GM19397 (cell line): ENCODE measurements around the gene ZWILCH.
A peak's percentile ranks its signal among the peaks of the same experiment; 100 is the strongest.
"Not testable (repeated sequence)": the region's sequence is repeated elsewhere in the genome, so short reads cannot be mapped to it uniquely, and the experiment has no call there.

Experiments used
- ATAC-seq: cut with Tn5 transposase; IDR thresholded peaks from one replicate; pipeline ENCODE4 v1.9.1; 2021; ENCODE audit warnings: mild to moderate bottlenecking, moderate library complexity; ENCODE audit not compliant: unreplicated experiment

The ZWILCH gene

DNA sequence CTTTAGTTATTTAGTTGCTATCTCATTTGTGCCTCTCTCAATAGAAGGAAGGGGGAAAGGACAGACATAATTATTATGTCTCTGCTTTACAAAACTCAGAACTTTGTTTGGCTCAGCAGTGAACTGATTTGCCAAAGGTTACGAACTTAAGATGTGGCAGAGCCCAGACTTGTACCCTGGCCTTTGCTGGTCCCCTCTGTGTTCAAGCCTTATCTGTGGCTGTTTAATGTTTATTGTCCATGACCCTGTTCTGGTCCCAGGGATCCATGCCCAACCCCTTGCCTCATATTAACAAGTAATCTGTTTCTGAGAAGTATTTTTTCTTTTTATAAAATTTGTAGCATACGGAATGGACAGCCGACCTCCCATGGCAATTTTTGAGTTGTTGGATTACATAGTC is 18.2 kb upstream of the ZWILCH start:
- ATAC-seq: no peak

DNA sequence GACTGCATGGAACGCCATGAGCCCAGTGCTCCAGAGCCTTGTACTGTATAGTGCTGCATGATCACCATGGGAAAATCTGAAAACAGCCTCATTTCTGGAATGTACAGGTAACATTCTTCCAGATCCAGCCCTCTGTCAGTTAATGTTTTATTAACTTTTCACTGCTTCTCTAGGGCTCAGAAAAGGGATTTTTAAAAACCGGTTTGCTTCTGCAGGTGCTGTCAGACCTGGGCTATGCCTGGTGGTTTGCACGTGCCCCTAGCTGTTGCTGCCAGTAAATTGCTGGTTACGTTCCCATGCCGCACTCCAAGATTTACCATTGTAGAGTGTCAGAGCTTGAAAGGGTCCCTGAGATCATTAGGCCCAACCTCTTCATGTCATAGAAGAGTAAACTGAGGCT is 16.6 kb upstream of the ZWILCH start:
- no peak for ATAC-seq

DNA sequence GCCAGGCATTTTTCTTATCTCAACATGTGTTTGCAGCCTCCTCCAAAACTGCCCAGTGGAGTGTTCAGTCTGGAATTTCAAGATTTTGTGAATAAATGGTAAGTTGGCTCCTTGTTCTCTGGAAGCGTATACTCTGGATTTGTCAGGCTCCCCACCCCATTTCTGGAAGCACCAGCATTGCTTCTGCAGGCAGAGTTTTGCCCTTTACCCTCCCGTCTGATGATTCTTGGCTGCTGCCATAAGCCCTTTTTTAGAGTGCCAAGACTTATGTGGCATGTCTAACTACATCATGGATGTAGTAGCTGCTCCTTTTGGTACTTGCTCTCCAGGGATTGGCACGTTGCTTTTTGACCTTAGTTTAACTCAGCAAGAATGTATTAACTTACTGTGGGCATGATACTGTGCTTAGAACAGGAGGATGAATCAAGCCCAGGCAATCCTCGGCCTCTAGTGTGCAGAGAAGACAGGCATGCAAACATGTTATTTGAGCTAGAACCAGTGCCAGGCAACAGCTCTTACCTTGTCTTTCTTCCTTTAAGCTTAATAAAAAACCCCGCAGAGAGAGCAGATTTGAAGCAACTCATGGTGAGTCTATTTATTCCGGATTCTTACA is 15.8 kb upstream of the ZWILCH start:
- ATAC-seq: no peak

DNA sequence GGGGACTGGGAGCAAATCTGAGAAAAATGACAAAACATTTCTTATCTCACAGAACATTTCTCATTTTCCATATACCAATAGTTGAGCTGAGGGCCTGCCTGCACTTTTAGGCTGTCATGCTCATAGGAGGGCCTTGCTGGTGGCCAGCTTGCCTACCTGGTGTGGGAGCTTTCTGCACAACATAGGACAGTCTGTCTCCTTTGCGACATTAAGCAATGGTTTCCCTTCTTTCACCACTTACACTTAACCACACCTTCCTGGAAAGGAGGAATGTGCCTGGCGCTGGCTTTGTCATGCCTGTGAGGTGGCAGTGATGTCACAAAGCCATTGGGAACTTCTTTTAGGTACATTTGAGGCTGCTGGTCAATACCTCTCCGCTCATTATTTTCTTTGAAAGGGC is 13.3 kb upstream of the ZWILCH start:
- no peak for ATAC-seq

DNA sequence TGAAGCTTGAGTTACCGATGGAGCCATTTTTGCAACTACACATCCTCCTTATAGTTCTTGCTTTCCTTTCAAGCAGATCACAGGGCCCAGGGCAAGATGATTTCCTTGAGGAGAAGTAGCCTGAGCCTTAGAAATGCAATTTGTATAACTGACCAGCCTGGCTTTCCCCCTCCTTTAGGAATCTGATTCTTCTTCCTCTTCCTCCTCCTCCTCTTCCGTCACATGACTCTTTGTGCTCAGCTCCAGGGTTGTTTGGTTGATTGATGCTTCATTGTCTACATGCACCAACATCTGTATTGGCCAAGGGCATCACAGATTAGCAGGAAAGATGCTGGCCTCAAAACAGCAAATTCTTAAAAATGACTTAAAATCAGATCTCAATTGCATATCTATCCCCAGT is 10.9 kb upstream of the ZWILCH start:
- no peak for ATAC-seq

DNA sequence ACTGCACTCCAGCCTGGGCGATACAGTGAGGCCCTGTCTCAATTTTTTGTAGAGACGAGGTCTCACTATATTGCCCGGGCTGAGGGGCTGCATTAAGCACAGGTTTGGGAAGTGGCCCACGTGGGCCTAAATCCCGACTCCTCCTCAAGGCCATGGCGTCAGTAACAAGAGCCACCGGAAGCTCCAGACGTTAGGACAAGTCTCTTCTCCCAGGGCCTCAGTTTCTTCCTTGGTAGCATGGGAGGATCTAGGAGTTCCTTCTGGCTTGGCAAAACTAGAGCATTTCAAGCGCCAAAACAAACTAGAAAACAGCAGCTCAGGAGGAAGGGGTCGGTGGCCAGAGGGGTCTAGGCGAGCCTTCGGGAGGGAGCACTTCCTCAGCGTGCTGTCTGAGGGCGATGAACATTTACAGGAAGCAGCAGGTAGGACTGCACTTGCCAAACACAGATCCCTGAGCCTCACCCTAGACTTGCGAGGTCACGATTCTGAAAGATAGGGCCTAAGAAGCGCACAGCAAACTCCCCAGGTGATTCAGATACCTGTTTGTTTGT is 8.1 kb upstream of the ZWILCH start:
- peak; percentile 2 for ATAC-seq

DNA sequence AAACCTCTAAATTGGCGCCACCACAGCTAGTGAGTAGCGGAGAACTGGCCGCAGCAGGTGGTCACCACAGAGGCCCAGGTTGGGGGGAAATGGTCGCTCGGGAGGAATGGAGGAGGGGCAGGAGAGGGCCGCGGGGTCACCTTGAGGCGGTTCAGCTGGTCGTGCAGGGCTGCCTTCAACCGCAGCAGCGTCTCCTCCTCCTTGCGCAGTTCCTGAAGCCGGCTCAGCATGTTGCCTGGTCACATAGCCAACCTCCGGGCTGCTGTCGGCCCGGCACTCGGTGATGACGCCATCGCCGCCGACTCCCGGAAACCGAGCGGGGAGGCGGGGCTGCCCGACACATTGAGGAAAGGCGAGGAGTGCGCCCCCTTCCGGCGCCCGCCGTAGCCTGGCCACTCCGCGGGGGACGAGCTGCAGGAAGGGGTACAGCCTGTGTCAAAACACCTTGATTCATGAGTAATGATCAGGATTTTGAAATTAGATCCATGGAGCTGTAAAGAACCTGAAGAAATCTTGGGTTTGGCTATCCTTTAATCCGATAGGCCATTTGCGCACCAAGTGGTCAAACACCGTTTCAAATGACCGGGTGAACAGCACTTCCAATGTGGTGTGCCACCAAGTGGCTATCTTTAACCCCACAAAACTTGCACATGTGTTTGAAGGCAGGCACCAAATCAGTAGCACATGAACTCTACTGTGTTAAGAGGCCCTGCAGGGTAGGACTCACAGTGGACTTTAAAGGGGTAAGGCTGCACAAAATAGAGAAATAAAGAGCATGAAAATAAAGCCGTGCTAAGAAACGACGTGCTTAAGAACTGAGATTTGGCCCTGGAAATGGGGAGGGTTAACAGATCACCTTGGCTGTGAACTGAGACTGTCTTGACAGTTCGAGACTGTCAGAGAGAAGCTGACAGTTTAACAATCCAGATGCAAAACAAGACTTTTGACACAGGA is 7.3 kb upstream of the ZWILCH start, which contains the start of gene SNAPC5:
SNAPC5 (minus strand) TSS at position 261 of the 954 bp plus-strand sequence; CDS start at position 230, 31 bp downstream.
- ATAC-seq: peak; percentile 90

DNA sequence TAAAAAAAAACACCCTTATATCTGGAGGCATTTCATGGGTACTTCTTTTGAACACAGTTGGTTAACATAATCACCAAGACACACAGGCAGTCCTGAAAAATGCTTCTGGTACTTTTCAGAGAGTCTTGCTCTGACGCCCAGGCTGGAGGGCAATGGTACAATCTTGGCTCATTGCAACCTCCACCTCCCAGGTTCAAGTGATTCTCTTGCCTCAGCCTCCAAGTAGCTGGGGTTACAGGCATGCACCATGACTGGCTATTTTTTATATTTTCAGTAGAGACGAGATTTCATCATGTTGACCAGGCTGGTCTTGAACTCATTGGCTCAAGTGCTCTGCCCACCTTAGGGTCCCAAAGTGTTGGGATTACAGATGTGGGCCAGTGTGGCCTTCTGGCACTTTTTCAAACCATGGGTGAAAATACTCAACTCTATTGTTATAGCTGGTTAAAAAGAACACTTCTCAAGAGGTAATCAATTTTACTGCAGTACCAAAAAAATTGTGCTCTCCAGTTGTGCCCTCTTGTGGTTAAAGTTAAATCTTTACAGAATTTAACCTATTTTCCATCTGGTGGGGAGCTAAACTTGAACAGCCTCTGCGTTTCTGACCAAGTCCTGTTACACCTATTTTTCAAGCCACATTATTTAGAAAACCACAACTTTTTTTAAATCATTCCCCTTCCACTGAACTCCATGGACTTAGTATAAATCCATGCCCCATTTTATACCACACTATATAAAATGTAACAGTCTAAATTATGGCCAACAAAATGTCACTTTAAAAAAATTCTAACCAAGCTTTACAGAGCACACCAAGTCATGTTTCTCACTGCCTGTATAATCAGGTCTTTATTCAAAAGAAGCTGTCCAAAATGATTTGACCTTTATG is 6.4 kb upstream of the ZWILCH start:
- no peak for ATAC-seq

DNA sequence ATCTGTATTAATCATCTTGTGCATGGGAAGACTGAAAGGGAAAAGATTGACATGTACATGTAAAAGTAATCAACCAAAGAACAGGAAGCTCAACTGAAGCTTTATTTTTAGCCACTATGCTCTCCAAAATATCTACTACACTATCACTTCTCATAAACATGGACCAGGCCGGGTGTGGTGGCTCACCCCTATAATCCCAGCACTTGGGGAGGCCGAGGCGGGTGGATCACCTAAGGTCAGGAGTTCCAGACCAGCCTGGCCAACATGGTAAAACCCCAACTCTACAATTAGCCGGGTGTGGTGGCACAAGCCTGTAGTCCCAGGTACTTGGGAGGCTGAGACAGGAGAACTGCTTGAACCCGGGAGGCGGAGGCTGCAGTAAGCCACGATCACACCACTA is 4.8 kb upstream of the ZWILCH start:
- not testable (repeated sequence) for ATAC-seq

DNA sequence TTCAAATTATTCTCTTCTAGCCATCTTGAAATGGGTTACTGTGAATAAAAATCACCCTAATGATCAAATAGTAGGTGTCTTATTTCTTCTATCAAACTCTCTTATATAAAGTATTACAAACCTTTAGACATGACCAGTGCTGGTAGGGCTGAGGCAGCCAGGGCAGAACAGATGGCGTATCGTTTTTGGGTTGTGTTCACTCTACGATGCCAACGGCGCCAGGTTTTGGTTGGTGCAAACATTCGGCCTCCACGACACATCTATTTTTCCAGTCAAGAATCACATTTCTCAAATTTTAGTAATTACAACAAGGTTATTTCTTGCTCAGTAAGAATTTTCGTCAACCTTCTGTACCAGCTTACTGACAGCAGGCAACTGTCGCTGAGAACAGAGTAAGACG is 2.6 kb upstream of the ZWILCH start:
- no peak for ATAC-seq

DNA sequence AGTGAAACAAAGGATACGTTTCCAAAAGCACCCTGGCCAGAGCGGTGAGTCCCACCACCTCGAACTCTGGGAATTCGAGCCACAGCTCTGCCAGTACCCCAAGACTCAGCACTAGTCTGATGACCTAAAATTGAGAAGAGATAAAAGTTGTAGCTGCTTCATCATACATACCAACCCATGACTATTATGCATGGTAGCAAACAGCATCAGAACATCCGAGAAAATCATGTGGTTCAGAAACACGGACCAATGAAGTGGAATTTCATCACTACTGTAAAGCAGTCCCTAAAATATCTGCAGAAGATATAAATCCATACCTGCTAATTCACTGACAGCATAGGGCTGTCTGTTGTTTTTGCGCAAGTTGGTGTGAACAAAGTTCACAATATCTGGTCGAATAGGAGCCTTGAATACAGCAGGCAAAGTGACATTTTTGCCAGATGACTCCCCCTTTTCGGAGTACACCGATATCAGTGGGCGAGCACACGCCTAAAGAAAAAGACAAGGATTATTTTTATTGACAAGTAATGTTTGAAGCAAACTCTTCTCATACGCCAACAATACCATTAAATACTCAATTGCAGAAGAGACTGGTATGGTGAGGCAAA is 2.0 kb upstream of the ZWILCH start:
- not testable (repeated sequence) for ATAC-seq

DNA sequence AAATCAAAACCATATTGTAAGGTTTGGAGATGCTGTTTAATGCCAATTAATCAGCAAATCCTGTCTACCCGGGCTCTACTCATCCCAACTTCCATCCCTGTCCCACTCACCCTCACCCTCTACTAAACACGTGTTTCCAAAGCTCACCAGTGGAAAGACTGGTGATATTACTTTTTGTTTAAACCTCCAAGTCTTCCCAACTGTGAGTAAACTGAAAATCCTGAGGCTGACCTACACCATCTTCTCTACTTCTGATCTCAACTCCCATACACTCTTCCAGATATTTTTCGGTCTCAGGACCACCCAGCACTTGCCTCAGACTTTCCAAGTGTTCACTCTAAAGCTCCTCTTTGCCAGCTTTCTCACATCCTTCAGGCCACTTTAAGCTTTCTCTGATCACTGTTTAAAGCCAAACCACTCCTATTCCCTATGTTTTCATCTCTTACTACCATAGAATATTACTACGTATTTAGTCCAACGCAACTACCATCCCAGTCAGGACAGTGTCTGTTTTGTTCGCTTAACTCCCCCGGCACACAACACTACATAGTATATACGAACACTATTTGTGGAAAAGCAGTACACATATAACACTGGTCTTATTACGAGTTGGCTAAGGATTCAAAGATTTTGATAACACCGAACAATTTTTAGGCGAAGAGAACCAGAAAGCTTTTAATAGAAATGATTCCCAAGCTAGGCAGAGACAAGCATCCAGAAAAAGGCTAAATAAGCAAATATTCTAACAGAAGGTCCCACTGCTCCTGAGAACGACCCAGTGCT is 1.2 kb upstream of the ZWILCH start:
- no peak for ATAC-seq

DNA sequence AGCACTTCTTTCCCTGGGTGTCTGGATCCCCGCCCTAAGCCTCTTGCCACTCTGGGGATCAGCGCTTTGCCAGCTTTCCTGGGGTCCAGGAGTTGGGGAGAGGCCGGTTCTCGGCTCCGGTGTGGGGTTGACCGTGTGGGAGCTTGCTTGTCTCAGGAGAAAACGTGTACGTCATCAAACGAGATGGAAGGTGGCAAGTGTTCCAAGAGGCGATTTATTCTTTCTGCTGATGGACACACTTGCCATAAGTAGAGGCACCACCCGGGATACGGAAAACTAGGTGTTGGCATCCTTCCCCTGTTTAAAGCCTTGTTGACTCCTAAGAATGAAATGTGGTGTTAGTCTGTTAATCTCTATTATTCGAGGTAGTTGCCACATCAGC is 295 bp downstream of the ZWILCH start:
- no peak for ATAC-seq

DNA sequence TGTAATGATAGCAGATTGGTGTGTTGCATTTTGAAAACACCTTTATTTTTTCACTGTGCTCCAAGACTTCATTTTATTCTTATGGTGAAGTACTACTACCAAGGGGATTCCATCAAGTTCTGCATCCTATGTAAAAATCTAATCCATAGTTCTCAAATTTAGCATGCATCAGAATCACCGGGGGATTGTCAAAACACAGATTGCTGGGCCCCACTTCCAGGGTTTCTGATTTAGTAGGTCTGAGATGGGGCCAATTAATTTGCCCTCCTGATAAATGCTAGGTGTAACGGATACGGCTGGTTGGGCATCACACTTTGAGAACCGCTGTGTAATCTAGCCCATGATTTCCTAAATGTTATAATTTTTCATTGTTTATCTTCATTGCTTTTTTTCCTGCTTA is 692 bp downstream of the ZWILCH start:
- ATAC-seq: no peak

DNA sequence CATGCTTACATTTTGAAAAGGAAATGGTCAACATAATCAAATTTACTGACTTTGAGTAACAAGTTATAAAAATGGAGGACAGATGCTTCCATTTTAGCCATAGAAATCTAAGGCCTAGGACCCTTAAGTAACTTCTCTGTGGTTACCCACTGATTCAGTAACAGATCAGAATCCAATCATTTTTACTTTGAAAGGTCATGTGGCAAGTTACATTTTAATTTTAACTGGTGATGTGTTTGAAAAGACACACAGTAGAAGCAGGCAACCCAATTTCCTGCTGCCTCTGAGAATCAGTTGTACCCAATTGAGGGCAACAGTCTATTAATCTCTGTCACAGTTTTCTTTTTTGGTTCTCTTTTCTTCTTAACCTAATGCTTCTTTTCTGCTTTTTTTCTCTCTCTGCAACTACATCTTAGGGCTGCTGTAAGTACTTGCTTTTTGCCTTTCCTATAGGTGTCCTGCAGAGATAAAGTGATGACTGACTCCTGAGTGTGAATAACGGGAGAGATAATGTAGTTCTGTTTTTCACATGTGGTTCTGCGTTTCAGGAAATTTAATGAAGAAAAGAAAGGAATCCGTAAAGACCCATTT is 3.3 kb downstream of the ZWILCH start:
- ATAC-seq: no peak

DNA sequence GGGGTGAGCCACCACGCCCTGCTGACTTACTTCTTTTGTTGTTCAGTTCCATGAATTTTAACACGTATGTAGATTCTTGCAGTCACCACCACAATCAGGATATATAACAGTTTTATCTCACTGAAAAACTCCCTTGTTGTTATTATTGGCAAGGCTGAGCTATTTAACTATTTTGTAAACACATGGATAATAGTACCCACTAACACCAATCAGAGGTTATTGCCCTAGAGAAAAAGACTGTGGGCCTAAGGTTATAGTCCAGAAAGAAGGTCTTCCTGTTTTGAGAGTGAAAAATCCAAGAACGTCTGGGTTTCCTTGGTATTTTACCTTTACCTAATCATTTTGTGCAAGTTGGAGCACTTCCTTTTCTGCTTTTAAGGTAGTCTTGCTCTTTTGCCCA is 9.5 kb downstream of the ZWILCH start:
- no peak for ATAC-seq

DNA sequence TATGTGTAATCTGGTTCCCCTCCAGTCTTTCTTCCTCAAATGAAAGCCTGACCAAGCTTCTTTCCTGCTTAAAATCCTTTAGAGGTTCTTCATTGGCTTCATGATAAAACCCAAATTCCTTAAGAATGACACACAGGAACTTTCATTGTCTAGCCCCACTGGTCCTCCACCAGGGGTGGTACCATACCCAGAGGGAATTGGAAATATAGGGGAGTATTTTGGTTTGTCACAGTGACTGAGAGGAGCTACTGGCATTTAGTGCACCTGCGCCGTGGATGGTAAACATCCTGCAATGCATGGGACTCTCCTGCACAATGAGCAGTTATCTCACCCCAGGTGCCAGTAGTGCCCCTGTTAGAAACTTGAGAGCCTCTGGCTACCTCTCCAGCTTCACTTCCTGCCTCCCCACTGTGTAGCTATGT is 10.8 kb downstream of the ZWILCH start:
- ATAC-seq: no peak

DNA sequence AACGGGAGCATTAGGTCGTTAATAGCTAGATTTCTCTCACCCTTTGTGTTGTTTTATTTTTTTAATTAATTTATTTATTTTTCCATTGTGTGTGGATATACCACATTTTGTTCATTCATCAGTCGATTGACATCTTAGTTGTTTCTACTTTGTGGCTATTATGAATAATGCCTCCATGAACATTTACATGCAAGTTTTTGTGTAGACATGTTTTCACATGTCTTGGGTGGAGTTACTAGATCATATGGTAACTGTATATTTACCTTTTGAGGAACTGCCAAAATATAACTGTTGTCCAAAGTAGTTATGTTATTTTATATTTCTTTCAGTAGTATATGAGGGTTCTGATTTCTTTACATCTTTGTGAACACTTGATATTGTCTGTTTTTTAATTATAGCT is 18.8 kb downstream of the ZWILCH start:
- no peak for ATAC-seq

DNA sequence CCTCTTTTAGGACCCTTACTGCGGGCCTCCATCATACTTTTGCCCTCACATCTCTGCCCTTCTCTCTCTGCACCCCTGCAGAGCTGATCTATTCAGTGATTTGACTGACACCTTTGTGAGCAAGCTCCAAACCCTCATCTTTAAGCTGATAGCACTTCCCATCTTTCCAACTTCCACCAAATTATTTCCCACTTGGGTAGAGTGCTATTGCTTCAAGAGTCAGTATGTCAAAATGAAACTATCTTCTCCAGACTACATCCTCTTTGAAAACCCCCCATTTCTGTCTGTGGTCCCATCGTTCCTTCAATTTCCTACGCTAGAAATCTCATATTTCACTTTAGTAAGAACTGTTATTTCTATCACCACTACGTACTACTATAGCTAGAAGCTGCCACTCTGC is 19.7 kb downstream of the ZWILCH start:
- no peak for ATAC-seq
